Activated T-helper 2 cell treated with anti-CD3 and anti-CD28 coated beads, Interferon-gamma antibody, Interleukin-2, Interleukin-4, amounts not matched to agents 10 μg/mL and 5 μg/mL and 100 μg/mL, durations not matched to agents 14 hours and 24 hours and 36 hours (primary cell): ENCODE results near the gene RNF144A. TPM values are rescaled to one million over a fixed set of nuclear protein-coding genes. Genes with fewer than 3 reads are reported as not detected.

Source experiments
- DNase-seq: peaks from one replicate; pipeline ENCODE4 v3.0.0; 2021; ENCODE audit warnings: low spot score
- H3K27ac Mint-ChIP-seq: one replicate; pipeline ENCODE4 v1.8.0; 2021; ENCODE audit warnings: mixed read lengths
- H3K27me3 Mint-ChIP-seq: one replicate; pipeline ENCODE4 v1.8.0; 2021; ENCODE audit warnings: low read depth, mixed read lengths
- H3K36me3 Mint-ChIP-seq: one replicate; pipeline ENCODE4 v1.8.0; 2021; ENCODE audit warnings: low read depth, mixed read lengths
- H3K4me1 Mint-ChIP-seq: one replicate; pipeline ENCODE4 v1.8.0; 2021; ENCODE audit warnings: low read depth, mixed read lengths
- H3K4me3 Mint-ChIP-seq: one replicate; pipeline ENCODE4 v1.8.0; 2021; ENCODE audit warnings: low read depth, mild to moderate bottlenecking, moderate library complexity, mixed read lengths
- H3K9me3 Mint-ChIP-seq: one replicate; pipeline ENCODE4 v1.8.0; 2021; ENCODE audit warnings: mixed read lengths
- intact Hi-C: fragments of 100-400 bp; cut with micrococcal nuclease; formaldehyde crosslinking; loops from one replicate; pipeline ENCODE4 v1.15.1; 2023
- total RNA-seq: library from RNA; stranded (reverse); gene quantifications from 2 replicates; pipeline ENCODE4 v1.2.3, GENCODE V29; 2022

RNF144A gene
- total RNA-seq, 1 donor from 2014 or later: 20.0 TPM

GRCh38 chr2:6958616-6959235 lies 41.5 kb downstream of the RNF144A start:
- Mint-ChIP-seq H3K4me3 (no peak overlapping the region), H3K9me3 (peaks cover 3% of the 10 kb centered on the region), H3K27me3 (no peaks in the 10 kb centered on the region), H3K27ac (no peak overlapping the region), H3K36me3 (peaks cover 35% of the 10 kb centered on the region), H3K4me1 (peaks cover 16% of the 10 kb centered on the region)
- DNase-seq: no peak
- intact Hi-C loops: no loop called here

- H3K27me3 Mint-ChIP-seq: no peaks in the 10 kb centered on the region
- DNase-seq: no peak
- no peak overlapping the region for H3K4me3 Mint-ChIP-seq
- intact Hi-C loops: no loop called here
- peaks cover 5% of the 10 kb centered on the region for H3K9me3 Mint-ChIP-seq
- H3K4me1 Mint-ChIP-seq: peaks cover 19% of the 10 kb centered on the region
- no peak overlapping the region for H3K27ac Mint-ChIP-seq
- peaks cover 34% of the 10 kb centered on the region for H3K36me3 Mint-ChIP-seq
Measured at GRCh38 chr2:6959751-6960150, 42.5 kb downstream of the RNF144A start.

- H3K27me3 Mint-ChIP-seq: no peaks in the 10 kb centered on the region
- H3K4me1 Mint-ChIP-seq: peaks cover 20% of the 10 kb centered on the region
- peaks cover 37% of the 10 kb centered on the region for H3K36me3 Mint-ChIP-seq
- H3K4me3 Mint-ChIP-seq: no peak overlapping the region
- intact Hi-C loops: no loop called here
- no peak for DNase-seq
- peaks cover 5% of the 10 kb centered on the region for H3K9me3 Mint-ChIP-seq
- no peak overlapping the region for H3K27ac Mint-ChIP-seq
Measured at GRCh38 chr2:6960659-6961058, 43.4 kb downstream of the RNF144A start.

- H3K27me3 Mint-ChIP-seq: no peaks in the 10 kb centered on the region
- H3K4me1 Mint-ChIP-seq: peaks cover 20% of the 10 kb centered on the region
- intact Hi-C loops: no loop called here
- H3K4me3 Mint-ChIP-seq: no peak overlapping the region
- no peak overlapping the region for H3K27ac Mint-ChIP-seq
- H3K9me3 Mint-ChIP-seq: peaks cover 5% of the 10 kb centered on the region
- peaks cover 38% of the 10 kb centered on the region for H3K36me3 Mint-ChIP-seq
- no peak for DNase-seq
Measured at GRCh38 chr2:6963727-6964126, 46.5 kb downstream of the RNF144A start.

GRCh38 chr2:6965071-6965795 lies 48.0 kb downstream of the RNF144A start:
- no peak for DNase-seq
- Mint-ChIP-seq H3K4me3 (no peak overlapping the region), H3K4me1 (peaks cover 16% of the 10 kb centered on the region), H3K9me3 (peaks cover 5% of the 10 kb centered on the region), H3K36me3 (peaks cover 44% of the 10 kb centered on the region), H3K27me3 (no peaks in the 10 kb centered on the region), H3K27ac (no peak overlapping the region)
- intact Hi-C loops: no loop called here

GRCh38 chr2:6966446-6966940 lies 49.3 kb downstream of the RNF144A start:
- DNase-seq: no peak
- peaks cover 50% of the 10 kb centered on the region for H3K36me3 Mint-ChIP-seq
- H3K27ac Mint-ChIP-seq: no peak overlapping the region
- H3K27me3 Mint-ChIP-seq: no peaks in the 10 kb centered on the region
- peaks cover 11% of the 10 kb centered on the region for H3K4me1 Mint-ChIP-seq
- no peak overlapping the region for H3K4me3 Mint-ChIP-seq
- peaks cover 5% of the 10 kb centered on the region for H3K9me3 Mint-ChIP-seq
- intact Hi-C loops: no loop called here

GRCh38 chr2:6967301-6967700 lies 50.1 kb downstream of the RNF144A start:
- Mint-ChIP-seq H3K27ac (no peak overlapping the region), H3K4me1 (peaks cover 11% of the 10 kb centered on the region), H3K36me3 (peaks cover 50% of the 10 kb centered on the region), H3K9me3 (peaks cover 5% of the 10 kb centered on the region), H3K27me3 (no peaks in the 10 kb centered on the region), H3K4me3 (no peak overlapping the region)
- DNase-seq: no peak
- intact Hi-C loops: no loop called here

GRCh38 chr2:6968319-6969100 lies 51.3 kb downstream of the RNF144A start:
- peaks cover 44% of the 10 kb centered on the region for H3K36me3 Mint-ChIP-seq
- peaks cover 10% of the 10 kb centered on the region for H3K4me1 Mint-ChIP-seq
- DNase-seq: no peak
- H3K9me3 Mint-ChIP-seq: peaks cover 5% of the 10 kb centered on the region
- H3K4me3 Mint-ChIP-seq: no peak overlapping the region
- intact Hi-C loops: no loop called here
- no peaks in the 10 kb centered on the region for H3K27me3 Mint-ChIP-seq
- no peak overlapping the region for H3K27ac Mint-ChIP-seq

GRCh38 chr2:6970551-6970950 lies 53.3 kb downstream of the RNF144A start:
- Mint-ChIP-seq H3K27me3 (no peaks in the 10 kb centered on the region), H3K9me3 (no peaks in the 10 kb centered on the region), H3K4me1 (peaks cover 2% of the 10 kb centered on the region), H3K36me3 (peaks cover 43% of the 10 kb centered on the region), H3K4me3 (no peak overlapping the region), H3K27ac (no peak overlapping the region)
- no peak for DNase-seq
- intact Hi-C loops: no loop called here

GRCh38 chr2:6970976-6971480 lies 53.8 kb downstream of the RNF144A start:
- H3K27ac Mint-ChIP-seq: no peak overlapping the region
- no peak for DNase-seq
- no peak overlapping the region for H3K4me3 Mint-ChIP-seq
- intact Hi-C loops: no loop called here
- no peaks in the 10 kb centered on the region for H3K4me1 Mint-ChIP-seq
- H3K27me3 Mint-ChIP-seq: no peaks in the 10 kb centered on the region
- H3K36me3 Mint-ChIP-seq: peaks cover 45% of the 10 kb centered on the region
- no peaks in the 10 kb centered on the region for H3K9me3 Mint-ChIP-seq

GRCh38 chr2:6971502-6971901 lies 54.3 kb downstream of the RNF144A start:
- DNase-seq: no peak
- Mint-ChIP-seq H3K36me3 (peaks cover 49% of the 10 kb centered on the region), H3K27ac (no peak overlapping the region), H3K4me3 (no peak overlapping the region), H3K9me3 (no peaks in the 10 kb centered on the region), H3K27me3 (no peaks in the 10 kb centered on the region), H3K4me1 (peaks cover 1% of the 10 kb centered on the region)
- intact Hi-C loops: no loop called here

- Mint-ChIP-seq H3K4me1 (peaks cover 1% of the 10 kb centered on the region), H3K4me3 (no peak overlapping the region), H3K27me3 (no peaks in the 10 kb centered on the region), H3K9me3 (no peaks in the 10 kb centered on the region), H3K27ac (no peak overlapping the region), H3K36me3 (peaks cover 48% of the 10 kb centered on the region)
- intact Hi-C loops: no loop called here
- DNase-seq: no peak
Measured at GRCh38 chr2:6972067-6972710, 55.0 kb downstream of the RNF144A start.
